Measurements from ENCODE around the gene MRPL58. TPM values are rescaled to one million over a fixed set of nuclear protein-coding genes. Genes with fewer than 3 reads are reported as not detected.
A peak's percentile ranks its signal among the peaks of the same experiment; 100 is the strongest.
"Not testable (repeated sequence)": the region's sequence is repeated elsewhere in the genome, so short reads cannot be mapped to it uniquely, and the experiment has no call there.

Gene MRPL58
- total RNA-seq, 1 experiment from 2014 or later, result 41.0 TPM

GRCh38 chr17:75041656-75042280 lies 29.3 kb downstream of the MRPL58 start:
- no peak overlapping the region for H2AK5ac ChIP-seq (ENCODE audit: insufficient read length, low read length)
- H3K4me1 Mint-ChIP-seq, result peaks cover 34 to 42% of the 10 kb centered on the region in 2 experiments
- no peaks in the 10 kb centered on the region for H3K79me1 ChIP-seq (ENCODE audit: insufficient read depth, low read depth, low read length, poor library complexity, severe bottlenecking)
- no peaks in the 10 kb centered on the region for H4K20me1 ChIP-seq (ENCODE audit: control insufficient read depth, insufficient read depth, insufficient read length)
- peak overlapping the region; percentile 51 for H3K27ac ChIP-seq (ENCODE audit: insufficient read length, low read depth, low read length)
- no peak overlapping the region; the same call in 1 of the 2 replicates for H2BK15ac ChIP-seq (ENCODE audit: low read depth, low read length)
- no peak for TF ChIP-seq CTCF (conservative IDR thresholded peaks at IDR 0.05)
- H3K27me3 Mint-ChIP-seq (ENCODE audit: low read depth), result no peaks in the 10 kb centered on the region
- no peak overlapping the region for H3K56ac ChIP-seq (ENCODE audit: insufficient read length, low read depth, low read length)
- H4K91ac ChIP-seq (ENCODE audit: insufficient read length, low read depth, low read length), result no peak overlapping the region
- H2BK120ac ChIP-seq (ENCODE audit: low read depth, low read length, poor library complexity, severe bottlenecking), result no peak overlapping the region
- WGBS (ENCODE audit: extremely low coverage, insufficient read length, low lambda C conversion rate), result no CpG with 5 or more reads among the region's 12 CpGs
- no peak overlapping the region for H2BK20ac ChIP-seq (ENCODE audit: low read depth, low read length, poor library complexity, severe bottlenecking)
- H2BK12ac ChIP-seq (ENCODE audit: insufficient read length, low read depth, low read length), result no peak overlapping the region
- no peak overlapping the region for H3K4ac ChIP-seq (ENCODE audit: low read depth, low read length)
- H3K23ac ChIP-seq (ENCODE audit: insufficient read length, low read depth, low read length), result no peak overlapping the region
- H4K5ac ChIP-seq (ENCODE audit: insufficient read length, low read depth, low read length), result no peak overlapping the region
- H3K9me3 ChIP-seq (ENCODE audit: control insufficient read depth, low read depth, low read length), result no peaks in the 10 kb centered on the region
- H3K14ac ChIP-seq (ENCODE audit: insufficient read depth, low read length), result no peak overlapping the region
- no peaks in the 10 kb centered on the region for H3K79me2 ChIP-seq (ENCODE audit: insufficient read depth, low read length)
- no peaks in the 10 kb centered on the region for H3K23me2 ChIP-seq (ENCODE audit: insufficient read length, low read depth, low read length, poor library complexity, severe bottlenecking)
- no peak overlapping the region for H3K18ac ChIP-seq (ENCODE audit: insufficient read length, low read depth, low read length)
- DNase-seq, result no peak
- peaks cover 31 to 46% (median 43%) of the 10 kb centered on the region in 3 experiments; a peak in 6 of 7 replicates for H3K36me3 Mint-ChIP-seq (ENCODE audit: insufficient read depth in 1 of 3, low read depth in 3 of 3)
- no peaks in the 10 kb centered on the region for H3K27me3 ChIP-seq (ENCODE audit: insufficient read depth, low read length)
- H3T11ph ChIP-seq (ENCODE audit: low read length), result no peak overlapping the region
- H3K9ac ChIP-seq (ENCODE audit: extremely low read depth, insufficient read length, low read length), result no peak overlapping the region
- H2AFZ ChIP-seq (ENCODE audit: low read length), result no peak overlapping the region
- H3K9me3 Mint-ChIP-seq, result peaks cover 0 to 2% of the 10 kb centered on the region in 2 experiments; a peak in 1 of 5 replicates
- no peak overlapping the region for H2BK5ac ChIP-seq (ENCODE audit: insufficient read length, low read length)
- no peak overlapping the region for H3K4me2 ChIP-seq (ENCODE audit: insufficient read depth, insufficient read length, low read length)
- peak overlapping the region in 1 of 2 experiments; percentile 31; a peak in 1 of 5 replicates for H3K4me3 Mint-ChIP-seq
- H3K27ac Mint-ChIP-seq, result peak overlapping the region; percentile 57 to 78 (median 67); a peak in 5 of 7 replicates
- no peak overlapping the region for H4K8ac ChIP-seq (replicated peaks; ENCODE audit: insufficient read length, low read depth, low read length)
- peaks cover 7% of the 10 kb centered on the region; the same call in 1 of the 2 replicates for H3K4me1 ChIP-seq (ENCODE audit: insufficient read depth, low read length)

GRCh38 chr17:75043789-75044188 lies 31.3 kb downstream of the MRPL58 start:
- not testable (repeated sequence) for H3K4me2 ChIP-seq (ENCODE audit: insufficient read depth, insufficient read length, low read length); H2BK20ac ChIP-seq (ENCODE audit: low read depth, low read length, poor library complexity, severe bottlenecking); H3K23ac ChIP-seq (ENCODE audit: insufficient read length, low read depth, low read length); H4K5ac ChIP-seq (ENCODE audit: insufficient read length, low read depth, low read length); H3K79me2 ChIP-seq (ENCODE audit: insufficient read depth, low read length); H3K4me3 Mint-ChIP-seq; H2AFZ ChIP-seq (ENCODE audit: low read length); H3K27me3 ChIP-seq (ENCODE audit: insufficient read depth, low read length); H3K27ac ChIP-seq (ENCODE audit: insufficient read length, low read depth, low read length); H3K9ac ChIP-seq (ENCODE audit: extremely low read depth, insufficient read length, low read length); H3K56ac ChIP-seq (ENCODE audit: insufficient read length, low read depth, low read length); H3K4ac ChIP-seq (ENCODE audit: low read depth, low read length); H3K9me3 ChIP-seq (ENCODE audit: control insufficient read depth, low read depth, low read length); H3K79me1 ChIP-seq (ENCODE audit: insufficient read depth, low read depth, low read length, poor library complexity, severe bottlenecking); H4K8ac ChIP-seq (replicated peaks; ENCODE audit: insufficient read length, low read depth, low read length); H3K4me1 ChIP-seq (ENCODE audit: insufficient read depth, low read length); H3K14ac ChIP-seq (ENCODE audit: insufficient read depth, low read length); H3T11ph ChIP-seq (ENCODE audit: low read length); H4K91ac ChIP-seq (ENCODE audit: insufficient read length, low read depth, low read length); H3K9me3 Mint-ChIP-seq; H2BK5ac ChIP-seq (ENCODE audit: insufficient read length, low read length); H2AK5ac ChIP-seq (ENCODE audit: insufficient read length, low read length); H4K20me1 ChIP-seq (ENCODE audit: control insufficient read depth, insufficient read depth, insufficient read length); H2BK120ac ChIP-seq (ENCODE audit: low read depth, low read length, poor library complexity, severe bottlenecking); H2BK12ac ChIP-seq (ENCODE audit: insufficient read length, low read depth, low read length); H3K23me2 ChIP-seq (ENCODE audit: insufficient read length, low read depth, low read length, poor library complexity, severe bottlenecking); DNase-seq; H2BK15ac ChIP-seq (ENCODE audit: low read depth, low read length); H3K27me3 Mint-ChIP-seq (ENCODE audit: low read depth); H3K18ac ChIP-seq (ENCODE audit: insufficient read length, low read depth, low read length)
- whole genome bisulfite sequencing (ENCODE audit: extremely low coverage, insufficient read length, low lambda C conversion rate), result no CpG with 5 or more reads among the region's 5 CpGs
- Mint-ChIP-seq H3K27ac (peak overlapping the region in 1 of 3 experiments; percentile 67; a peak in 1 of 7 replicates), H3K36me3 (ENCODE audit: insufficient read depth in 1 of 3, low read depth in 3 of 3) (peaks cover 27 to 42% (median 36%) of the 10 kb centered on the region in 3 experiments; a peak in 6 of 7 replicates), H3K4me1 (peaks cover 42 to 51% of the 10 kb centered on the region in 2 experiments)
